ENCODE results near the gene MID2.

- TF ChIP-seq, protein P1, sequence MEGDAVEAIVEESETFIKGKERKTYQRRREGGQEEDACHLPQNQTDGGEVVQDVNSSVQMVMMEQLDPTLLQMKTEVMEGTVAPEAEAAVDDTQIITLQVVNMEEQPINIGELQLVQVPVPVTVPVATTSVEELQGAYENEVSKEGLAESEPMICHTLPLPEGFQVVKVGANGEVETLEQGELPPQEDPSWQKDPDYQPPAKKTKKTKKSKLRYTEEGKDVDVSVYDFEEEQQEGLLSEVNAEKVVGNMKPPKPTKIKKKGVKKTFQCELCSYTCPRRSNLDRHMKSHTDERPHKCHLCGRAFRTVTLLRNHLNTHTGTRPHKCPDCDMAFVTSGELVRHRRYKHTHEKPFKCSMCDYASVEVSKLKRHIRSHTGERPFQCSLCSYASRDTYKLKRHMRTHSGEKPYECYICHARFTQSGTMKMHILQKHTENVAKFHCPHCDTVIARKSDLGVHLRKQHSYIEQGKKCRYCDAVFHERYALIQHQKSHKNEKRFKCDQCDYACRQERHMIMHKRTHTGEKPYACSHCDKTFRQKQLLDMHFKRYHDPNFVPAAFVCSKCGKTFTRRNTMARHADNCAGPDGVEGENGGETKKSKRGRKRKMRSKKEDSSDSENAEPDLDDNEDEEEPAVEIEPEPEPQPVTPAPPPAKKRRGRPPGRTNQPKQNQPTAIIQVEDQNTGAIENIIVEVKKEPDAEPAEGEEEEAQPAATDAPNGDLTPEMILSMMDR (IDR thresholded peaks at IDR 0.05): no peak
- TF ChIP-seq POLR2AphosphoS5 (IDR thresholded peaks at IDR 0.05) (peak in 1 of 3 donors; percentile 4), POLR2A (IDR thresholded peaks at IDR 0.05) (no peak)
These were observed 1.6 kb downstream of the MID2 start for GRCh38 chrX:107827030-107827831.
